GM21367 (cell line): ENCODE results near the gene ATG16L2.

Experiments used
- ATAC-seq: cut with Tn5 transposase; IDR thresholded peaks from one replicate; pipeline ENCODE4 v1.9.1; 2021; ENCODE audit not compliant: unreplicated experiment

The ATG16L2 gene

GRCh38 chr11:72814286-72815109 is at the start of gene ATG16L2:
Gene ATG16L2, plus strand, starts transcription at chr11:72814411. Its CDS starts 35 bp downstream, at chr11:72814446.
- peak; percentile 38 for ATAC-seq

GRCh38 chr11:72764503-72764902 is 49.7 kb upstream of the ATG16L2 start:
- no peak for ATAC-seq

- ATAC-seq, result no peak
Measured at GRCh38 chr11:72766152-72766902, 47.9 kb upstream of the ATG16L2 start.

- ATAC-seq, result no peak
Measured at GRCh38 chr11:72767203-72768062, 46.8 kb upstream of the ATG16L2 start.

- ATAC-seq, result no peak
Measured at GRCh38 chr11:72768581-72768980, 45.6 kb upstream of the ATG16L2 start.

- ATAC-seq, result no peak
Measured at GRCh38 chr11:72769680-72770079, 44.5 kb upstream of the ATG16L2 start.

GRCh38 chr11:72770799-72771198 is 43.4 kb upstream of the ATG16L2 start:
- no peak for ATAC-seq

- ATAC-seq, result no peak
Measured at GRCh38 chr11:72771507-72771906, 42.7 kb upstream of the ATG16L2 start.

GRCh38 chr11:72772059-72772458 is 42.2 kb upstream of the ATG16L2 start:
- no peak for ATAC-seq

GRCh38 chr11:72773291-72773690 is 40.9 kb upstream of the ATG16L2 start:
- ATAC-seq, result no peak

GRCh38 chr11:72773696-72774095 is 40.5 kb upstream of the ATG16L2 start:
- ATAC-seq, result no peak

GRCh38 chr11:72774499-72774898 is 39.7 kb upstream of the ATG16L2 start:
- ATAC-seq, result no peak

- no peak for ATAC-seq
Measured at GRCh38 chr11:72775288-72776110, 38.7 kb upstream of the ATG16L2 start.

- ATAC-seq, result no peak
Measured at GRCh38 chr11:72776117-72776843, 37.9 kb upstream of the ATG16L2 start.

- no peak for ATAC-seq
Measured at GRCh38 chr11:72776844-72777754, 37.1 kb upstream of the ATG16L2 start.

- no peak for ATAC-seq
Measured at GRCh38 chr11:72777755-72778278, 36.4 kb upstream of the ATG16L2 start.

GRCh38 chr11:72778535-72779494 is 35.4 kb upstream of the ATG16L2 start:
- no peak for ATAC-seq
